GM12801 (cell line): ENCODE results near the gene KDM2B.

Source experiments
- TF ChIP-seq, protein P1 (sequence below): IDR thresholded peaks from one replicate; pipeline ENCODE4 v1.5.1; 2011; ENCODE audit warnings: control low read depth; ENCODE audit not compliant: insufficient read length; ENCODE audit errors: extremely low read depth

The KDM2B gene

DNA sequence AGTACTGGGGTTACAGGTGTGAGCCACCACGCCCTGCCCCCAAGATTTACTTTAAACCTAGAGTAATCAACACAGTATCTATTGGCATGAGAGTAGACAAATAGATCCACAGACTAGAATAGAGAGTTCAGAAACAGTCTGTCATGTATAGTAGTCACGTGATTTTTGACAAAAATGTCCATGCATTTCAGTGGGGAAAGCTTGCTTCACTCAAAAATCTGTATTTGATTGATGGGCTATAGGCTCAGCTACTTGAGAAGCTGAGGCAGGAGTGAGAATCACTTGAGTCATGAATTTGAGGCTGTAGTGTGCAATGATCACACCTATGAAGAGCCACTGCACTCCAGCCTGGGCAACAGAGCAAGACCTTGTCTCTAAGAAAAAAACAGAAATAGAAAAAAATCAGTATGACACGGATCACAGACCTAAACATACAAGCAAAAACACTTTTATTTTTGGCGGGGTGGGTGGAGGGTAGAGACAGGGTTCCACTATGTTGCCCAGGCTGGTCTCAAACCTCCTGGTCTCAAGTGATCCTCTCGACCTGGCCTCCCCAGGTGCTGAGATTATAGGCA is 37.9 kb upstream of the KDM2B start:
- TF ChIP-seq, protein P1, sequence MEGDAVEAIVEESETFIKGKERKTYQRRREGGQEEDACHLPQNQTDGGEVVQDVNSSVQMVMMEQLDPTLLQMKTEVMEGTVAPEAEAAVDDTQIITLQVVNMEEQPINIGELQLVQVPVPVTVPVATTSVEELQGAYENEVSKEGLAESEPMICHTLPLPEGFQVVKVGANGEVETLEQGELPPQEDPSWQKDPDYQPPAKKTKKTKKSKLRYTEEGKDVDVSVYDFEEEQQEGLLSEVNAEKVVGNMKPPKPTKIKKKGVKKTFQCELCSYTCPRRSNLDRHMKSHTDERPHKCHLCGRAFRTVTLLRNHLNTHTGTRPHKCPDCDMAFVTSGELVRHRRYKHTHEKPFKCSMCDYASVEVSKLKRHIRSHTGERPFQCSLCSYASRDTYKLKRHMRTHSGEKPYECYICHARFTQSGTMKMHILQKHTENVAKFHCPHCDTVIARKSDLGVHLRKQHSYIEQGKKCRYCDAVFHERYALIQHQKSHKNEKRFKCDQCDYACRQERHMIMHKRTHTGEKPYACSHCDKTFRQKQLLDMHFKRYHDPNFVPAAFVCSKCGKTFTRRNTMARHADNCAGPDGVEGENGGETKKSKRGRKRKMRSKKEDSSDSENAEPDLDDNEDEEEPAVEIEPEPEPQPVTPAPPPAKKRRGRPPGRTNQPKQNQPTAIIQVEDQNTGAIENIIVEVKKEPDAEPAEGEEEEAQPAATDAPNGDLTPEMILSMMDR: no peak

DNA sequence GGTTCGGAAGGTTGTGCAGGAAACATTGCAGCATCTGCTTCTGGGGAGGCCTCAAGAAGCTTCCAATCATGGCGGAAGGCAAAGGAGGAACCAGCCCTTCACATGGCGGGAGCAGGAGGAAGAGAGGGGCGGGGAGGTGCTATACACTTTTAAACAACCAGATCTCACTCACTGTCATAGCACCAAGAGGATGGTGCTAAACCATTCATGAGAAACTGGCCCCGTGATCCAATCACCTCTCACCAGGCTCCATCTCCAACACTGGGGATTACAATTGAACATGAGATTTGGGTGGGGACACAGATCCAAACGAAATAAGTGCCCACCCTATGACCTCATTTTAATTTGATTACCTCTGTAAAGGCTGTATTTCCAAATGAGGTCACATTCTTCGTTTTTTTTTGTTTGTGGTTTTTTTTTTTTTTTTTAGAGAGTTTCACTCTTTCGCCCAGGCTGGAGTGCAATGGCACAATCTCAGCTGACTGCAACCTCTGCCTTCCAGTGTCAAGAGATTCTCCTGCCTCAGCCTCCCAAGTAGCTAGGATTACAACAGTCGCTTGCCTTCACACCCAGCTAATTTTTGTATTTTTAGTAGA is 34.1 kb upstream of the KDM2B start:
- TF ChIP-seq, protein P1: no peak

DNA sequence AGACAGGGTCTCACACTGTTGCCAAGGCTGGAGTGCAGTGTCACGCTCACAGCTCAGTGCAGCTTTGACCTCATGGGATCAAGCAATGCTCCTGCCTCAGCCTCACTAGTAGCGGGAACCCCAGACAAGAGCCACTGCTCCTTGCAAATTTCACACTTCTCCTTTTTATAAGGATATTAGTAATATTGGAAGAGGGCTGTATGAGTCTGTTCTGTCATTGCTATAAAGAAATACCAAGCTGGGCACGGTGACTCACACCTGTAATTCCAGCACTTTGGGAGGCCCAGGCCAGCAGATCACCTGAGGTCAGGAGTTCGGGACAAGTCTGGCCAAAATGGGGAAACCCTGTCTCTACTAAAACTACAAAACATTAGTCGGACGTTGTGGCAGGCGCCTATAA is 32.6 kb upstream of the KDM2B start:
- TF ChIP-seq, protein P1: no peak

DNA sequence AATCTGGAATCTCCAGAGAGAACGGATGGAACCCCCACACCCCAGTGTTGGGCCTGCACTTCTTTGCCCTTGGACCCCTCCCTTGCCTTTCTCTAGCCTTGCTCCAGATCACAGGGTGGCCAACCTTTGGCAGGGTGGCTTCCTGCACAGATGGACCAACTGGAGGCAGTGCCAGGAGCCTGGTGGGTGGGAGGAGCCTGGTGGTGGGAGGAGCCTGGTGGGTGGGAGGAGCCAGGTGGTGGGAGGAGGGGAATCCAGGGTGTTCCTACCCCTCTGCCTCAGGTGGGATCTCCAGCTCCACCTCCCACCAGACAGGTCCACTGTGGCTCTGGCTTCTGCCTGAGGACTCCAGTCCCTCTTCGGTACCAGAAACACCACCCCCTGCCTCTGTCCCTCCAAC is 30.5 kb upstream of the KDM2B start:
- TF ChIP-seq, protein P1: no peak

DNA sequence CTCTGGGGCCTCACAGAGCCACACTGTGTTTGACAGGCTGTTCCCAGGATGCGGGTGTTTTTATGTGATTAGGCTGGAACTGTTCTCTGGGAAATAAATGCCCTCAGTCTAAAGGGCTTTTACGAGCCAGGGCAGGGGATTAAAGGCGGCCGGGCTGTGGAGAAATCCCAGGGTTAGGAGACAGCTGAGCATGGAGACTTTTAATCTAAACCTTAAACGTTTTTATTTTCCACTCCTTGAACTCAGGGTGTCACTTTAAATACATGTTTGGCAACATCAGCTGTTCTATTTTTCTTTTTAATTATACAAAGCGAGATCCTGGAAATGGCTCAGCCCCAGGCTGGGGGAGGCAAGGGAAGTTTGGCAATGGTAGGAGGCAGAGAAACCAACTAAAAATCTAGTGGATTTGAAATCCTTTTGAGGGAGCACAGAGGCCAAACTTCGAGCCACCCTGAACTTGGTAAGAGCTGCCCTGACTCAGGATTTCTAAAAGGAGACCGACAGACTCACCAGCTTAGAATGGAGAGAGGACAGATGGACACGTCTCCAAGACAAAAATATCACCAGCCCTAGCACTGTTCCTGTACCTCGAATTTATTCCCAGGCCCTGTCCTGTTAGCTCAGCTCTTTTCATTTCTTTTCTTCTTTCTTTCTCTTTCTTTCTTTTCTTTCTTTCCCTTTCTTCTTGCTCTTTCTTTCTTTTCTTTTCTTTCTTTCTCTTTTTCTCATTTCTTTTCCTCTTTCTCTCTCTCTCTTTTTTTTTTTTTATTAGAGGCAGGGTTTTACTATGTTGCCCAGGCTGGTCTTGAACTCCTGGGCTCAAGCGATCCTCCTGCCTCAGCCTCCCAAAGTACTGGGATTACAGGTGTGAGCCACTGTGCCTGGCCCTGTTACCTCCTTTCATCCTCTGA is 29.7 kb upstream of the KDM2B start:
- TF ChIP-seq, protein P1: no peak

DNA sequence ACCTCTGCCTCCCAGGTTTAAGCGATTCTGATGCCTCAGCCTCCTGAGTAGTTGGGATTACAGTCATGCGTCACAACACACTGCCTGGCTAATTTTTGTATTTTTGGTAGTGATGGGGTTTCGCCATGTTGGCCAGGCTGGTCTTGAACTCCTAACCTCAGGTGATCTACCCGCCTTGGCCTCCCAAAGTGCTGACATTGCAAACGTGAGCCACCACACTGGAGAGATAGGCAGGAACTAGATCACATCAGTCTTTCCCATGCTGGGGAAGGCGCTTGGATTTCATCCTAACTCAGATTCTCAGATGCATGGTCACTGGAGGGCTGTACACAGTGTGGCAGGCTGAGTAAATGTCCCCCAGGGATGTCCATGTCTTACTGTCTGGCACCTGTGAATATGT is 27.5 kb upstream of the KDM2B start:
- TF ChIP-seq, protein P1: no peak

DNA sequence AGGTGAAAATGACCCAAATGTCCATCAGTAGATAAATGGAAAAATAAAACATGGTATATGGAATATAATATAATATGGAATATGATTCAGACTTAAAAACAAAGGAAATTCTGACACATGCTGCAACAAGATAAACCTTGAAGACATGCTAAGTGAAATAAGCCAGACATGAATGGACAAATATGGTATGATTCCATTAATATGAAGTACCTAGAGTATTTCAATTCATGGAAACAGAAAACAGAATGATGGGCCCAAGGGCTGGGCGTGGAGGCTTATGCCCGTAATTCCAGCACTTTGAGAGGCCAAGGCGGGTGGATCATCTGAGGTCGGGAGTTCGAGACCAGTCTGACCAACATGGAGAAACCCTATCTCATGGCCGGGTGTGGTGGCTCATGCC is 22.8 kb upstream of the KDM2B start:
- TF ChIP-seq, protein P1: no peak
